Keratinocyte (primary cell): ENCODE results near the gene NUAK1. TPM values are rescaled to one million over a fixed set of nuclear protein-coding genes. Genes with fewer than 3 reads are reported as not detected.

Experiments
- DNase-seq: peaks from one replicate; pipeline ENCODE4 v3.0.0-alpha.2; 2011; ENCODE audit warnings: low read depth, missing footprints, low spot score
- FAIRE-seq: peaks from 2 replicates; lab custom pipeline; 2011; peaks lifted over from hg19 to GRCh38; lab: Jason Lieb, UNC
- H2AFZ ChIP-seq: 2 replicates; pipeline ENCODE4 v1.6.0; 2012; ENCODE audit warnings: low read length, control low read depth, inconsistent platforms; ENCODE audit not compliant: control insufficient read depth
- H3K27ac ChIP-seq: 2 replicates; pipeline ENCODE4 v1.5.1; 2011; ENCODE audit warnings: low read length; ENCODE audit not compliant: control insufficient read depth, insufficient read depth
- H3K27me3 ChIP-seq: 3 replicates; pipeline ENCODE4 v1.6.0; 2011; ENCODE audit warnings: low read length; ENCODE audit not compliant: control insufficient read depth, insufficient read depth; ENCODE audit errors: extremely low read depth
- H3K36me3 ChIP-seq, 2 experiments: 2 replicates in 1 of 2; 3 replicates in 1 of 2; pipeline ENCODE4 v1.5.1; 2011; ENCODE audit warnings: low read length in 2 of 2, mild to moderate bottlenecking in 1 of 2; ENCODE audit not compliant: control insufficient read depth in 2 of 2, insufficient read depth in 2 of 2; ENCODE audit errors: extremely low read depth in 1 of 2
- H3K4me1 ChIP-seq: 3 replicates; pipeline ENCODE4 v1.5.1; 2011; ENCODE audit warnings: low read length; ENCODE audit not compliant: control insufficient read depth, insufficient read depth; ENCODE audit errors: extremely low read depth
- H3K4me2 ChIP-seq: 3 replicates; pipeline ENCODE4 v1.6.0; 2011; ENCODE audit warnings: low read depth, low read length; ENCODE audit not compliant: control insufficient read depth, insufficient read depth; ENCODE audit errors: extremely low read depth
- H3K4me3 ChIP-seq, 3 experiments: fragments of 200-600 bp in 1 of 3; sonication (generic) in 1 of 3; 2 replicates in 2 of 3; 3 replicates in 1 of 3; pipeline ENCODE4 v1.5.1; 2011 to 2016; ENCODE audit warnings: low read length in 3 of 3, mild to moderate bottlenecking in 3 of 3, control low read depth in 2 of 3, inconsistent platforms in 1 of 3, low read depth in 1 of 3, mixed read lengths in 1 of 3, mixed run types in 1 of 3, moderate library complexity in 1 of 3; ENCODE audit not compliant: control insufficient read depth in 2 of 3, insufficient read depth in 2 of 3; ENCODE audit errors: extremely low read depth in 1 of 3
- H3K79me2 ChIP-seq: 2 replicates; pipeline ENCODE4 v1.6.0; 2012; ENCODE audit warnings: low read length; ENCODE audit not compliant: control insufficient read depth, insufficient read depth
- H3K9ac ChIP-seq: 3 replicates; pipeline ENCODE4 v1.6.0; 2011; ENCODE audit warnings: low read length; ENCODE audit not compliant: control insufficient read depth, insufficient read depth; ENCODE audit errors: extremely low read depth
- H3K9me1 ChIP-seq: 3 replicates; pipeline ENCODE4 v1.6.0; 2011; ENCODE audit warnings: low read length; ENCODE audit not compliant: control insufficient read depth, insufficient read depth; ENCODE audit errors: extremely low read depth
- H3K9me3 ChIP-seq: 2 replicates; pipeline ENCODE4 v1.5.1; 2012; ENCODE audit warnings: low read depth, low read length; ENCODE audit not compliant: control insufficient read depth
- H4K20me1 ChIP-seq: 3 replicates; pipeline ENCODE4 v1.6.0; 2011; ENCODE audit warnings: low read length; ENCODE audit not compliant: control insufficient read depth, insufficient read depth; ENCODE audit errors: extremely low read depth
- EZH2 ChIP-seq: IDR thresholded peaks from one replicate; pipeline ENCODE4 v1.6.1; 2012; ENCODE audit warnings: inconsistent platforms, mild to moderate bottlenecking, low read length, moderate library complexity
- dilution Hi-C: fragments of 300-500 bp; cut with MboI; formaldehyde crosslinking; loops from one replicate; pipeline ENCODE4 v1.7.0; 2020; ENCODE audit warnings: low sequenced_read_pairs; ENCODE audit not compliant: extremely low pct_ligation_motif_present
- polyA plus RNA-seq, 5 experiments: library from polyadenylated mRNA; depleted of rRNA in 3 of 5; stranded (reverse) in 3 of 5; stranded (forward) in 1 of 5; unstranded in 1 of 5; fragments of >200 nt; gene quantifications; 1 replicate in 1 of 5; 2 replicates in 3 of 5; 3 replicates in 1 of 5; pipeline versions ENCODE4 v1.2.1 to v1.2.3, GENCODE V29; 2011 to 2012; ENCODE audit warnings: missing spikeins in 2 of 5, low read depth in 1 of 5, low replicate concordance in 1 of 5
- TF ChIP-seq, protein P1 (sequence below), 3 experiments: IDR thresholded peaks in 1 of 3; conservative IDR thresholded peaks in 1 of 3; optimal IDR thresholded peaks in 1 of 3; 2 replicates in 2 of 3; 3 replicates in 1 of 3; pipeline versions ENCODE3 to v1.5.1; 2011; ENCODE audit warnings: low read length in 3 of 3, mild to moderate bottlenecking in 3 of 3, moderate library complexity in 2 of 3, control low read depth in 1 of 3, inconsistent platforms in 1 of 3; ENCODE audit not compliant: insufficient read depth in 2 of 3; ENCODE audit errors: extremely low read depth in 1 of 3

NUAK1 gene
- polyA plus RNA-seq, 1 donor (not counting 4 experiments of a cell fraction or from before 2014, with no cell fraction given) = 12.3 TPM

DNA sequence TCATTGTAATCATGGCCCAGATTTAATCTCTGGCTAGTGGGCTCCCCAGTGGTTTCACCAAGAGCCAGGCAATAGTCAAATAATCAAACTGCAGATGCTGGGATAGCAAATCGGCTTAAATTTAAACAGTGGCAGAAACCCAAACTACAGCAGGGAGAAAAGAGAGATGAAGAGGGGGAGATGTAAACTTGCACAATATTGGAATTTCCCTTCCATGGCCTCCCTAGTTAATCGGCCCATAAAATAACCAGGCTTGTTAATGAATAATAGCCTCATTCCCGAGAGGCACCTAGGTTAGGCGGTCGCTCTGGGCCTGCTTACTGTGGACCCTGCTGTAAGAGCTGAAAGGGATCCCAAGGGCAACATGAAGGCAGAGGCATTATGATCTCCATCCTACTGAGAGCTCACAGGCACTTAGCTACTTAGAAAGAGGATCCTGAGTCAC is 116.2 kb downstream of the NUAK1 start:
- Histone ChIP-seq H4K20me1 (no peaks in the 10 kb centered on the region), H3K9ac (no peak overlapping the region), H3K36me3 (no peaks in the 10 kb centered on the region), H3K9me3 (no peaks in the 10 kb centered on the region), H3K4me2 (no peak overlapping the region), H3K4me1 (no peaks in the 10 kb centered on the region), H3K4me3 (no peak overlapping the region), H3K27me3 (no peaks in the 10 kb centered on the region), H2AFZ (no peak overlapping the region), H3K79me2 (no peaks in the 10 kb centered on the region), H3K27ac (no peak overlapping the region), H3K9me1 (no peaks in the 10 kb centered on the region)
- DNase-seq (no peak), FAIRE-seq (no peak)
- TF ChIP-seq EZH2 = no peak
- TF ChIP-seq, protein P1, sequence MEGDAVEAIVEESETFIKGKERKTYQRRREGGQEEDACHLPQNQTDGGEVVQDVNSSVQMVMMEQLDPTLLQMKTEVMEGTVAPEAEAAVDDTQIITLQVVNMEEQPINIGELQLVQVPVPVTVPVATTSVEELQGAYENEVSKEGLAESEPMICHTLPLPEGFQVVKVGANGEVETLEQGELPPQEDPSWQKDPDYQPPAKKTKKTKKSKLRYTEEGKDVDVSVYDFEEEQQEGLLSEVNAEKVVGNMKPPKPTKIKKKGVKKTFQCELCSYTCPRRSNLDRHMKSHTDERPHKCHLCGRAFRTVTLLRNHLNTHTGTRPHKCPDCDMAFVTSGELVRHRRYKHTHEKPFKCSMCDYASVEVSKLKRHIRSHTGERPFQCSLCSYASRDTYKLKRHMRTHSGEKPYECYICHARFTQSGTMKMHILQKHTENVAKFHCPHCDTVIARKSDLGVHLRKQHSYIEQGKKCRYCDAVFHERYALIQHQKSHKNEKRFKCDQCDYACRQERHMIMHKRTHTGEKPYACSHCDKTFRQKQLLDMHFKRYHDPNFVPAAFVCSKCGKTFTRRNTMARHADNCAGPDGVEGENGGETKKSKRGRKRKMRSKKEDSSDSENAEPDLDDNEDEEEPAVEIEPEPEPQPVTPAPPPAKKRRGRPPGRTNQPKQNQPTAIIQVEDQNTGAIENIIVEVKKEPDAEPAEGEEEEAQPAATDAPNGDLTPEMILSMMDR (optimal IDR thresholded peaks at IDR 0.05 in 1 of 3, IDR thresholded peaks at IDR 0.05 in 1 of 3, conservative IDR thresholded peaks at IDR 0.05 in 1 of 3; ENCODE audit: extremely low read depth in 1 of 3, insufficient read depth in 2 of 3, low read length in 3 of 3) = no peak
- dilution Hi-C loops = no loop called here

DNA sequence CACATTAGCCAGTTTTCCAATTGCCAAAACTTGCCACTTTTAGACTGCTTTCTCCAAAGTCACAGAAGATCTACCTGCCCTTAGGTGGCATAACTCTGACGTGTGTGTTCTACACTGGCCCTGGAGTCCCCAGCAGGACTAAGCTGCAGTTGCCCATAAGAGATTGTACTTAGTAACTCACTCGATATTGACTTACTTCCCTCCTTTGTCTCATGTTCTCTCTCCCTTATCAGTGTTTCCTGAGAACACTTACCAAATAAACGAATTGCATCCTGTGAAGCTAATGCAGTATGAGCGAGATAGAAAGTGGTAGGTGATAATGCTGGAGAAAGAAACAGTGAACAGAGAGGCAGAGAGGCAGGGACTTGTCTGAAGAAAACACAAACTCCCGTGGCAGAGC is 117.2 kb downstream of the NUAK1 start:
- Histone ChIP-seq H3K36me3 (no peaks in the 10 kb centered on the region), H3K4me2 (no peak overlapping the region), H3K27me3 (no peaks in the 10 kb centered on the region), H3K27ac (no peak overlapping the region), H3K79me2 (no peaks in the 10 kb centered on the region), H3K4me1 (no peaks in the 10 kb centered on the region), H3K4me3 (no peak overlapping the region), H2AFZ (no peak overlapping the region), H3K9me1 (no peaks in the 10 kb centered on the region), H3K9me3 (no peaks in the 10 kb centered on the region), H4K20me1 (no peaks in the 10 kb centered on the region), H3K9ac (no peak overlapping the region)
- no peak for DNase-seq
- no peak for FAIRE-seq
- dilution Hi-C loops = no loop called here
- TF ChIP-seq, protein P1 (optimal IDR thresholded peaks at IDR 0.05 in 1 of 3, IDR thresholded peaks at IDR 0.05 in 1 of 3, conservative IDR thresholded peaks at IDR 0.05 in 1 of 3; ENCODE audit: extremely low read depth in 1 of 3, insufficient read depth in 2 of 3, low read length in 3 of 3) = no peak
- no peak for TF ChIP-seq EZH2
